Measurements from ENCODE around the gene FAM47B.

The FAM47B gene

DNA sequence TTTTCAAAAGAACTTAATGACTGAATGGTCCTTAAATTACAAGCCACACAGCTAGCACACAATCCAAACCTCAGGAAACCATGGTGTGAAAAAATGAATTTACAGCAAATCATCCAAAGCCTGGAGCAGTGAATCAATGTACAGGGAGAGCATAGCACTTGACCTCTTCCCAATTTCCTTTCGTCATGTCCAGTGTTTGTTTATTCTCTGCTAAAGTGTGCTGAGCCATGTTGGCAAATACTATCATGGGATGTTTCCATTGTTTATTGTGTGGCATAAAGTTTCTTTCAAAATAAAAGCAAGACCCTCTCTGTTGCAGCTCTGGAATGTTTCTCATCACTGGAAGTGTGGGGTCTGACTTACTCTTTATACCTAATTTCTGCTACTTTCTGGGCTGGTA, 25.4 kb upstream of the FAM47B start:
- Histone ChIP-seq H3K9me3 (ENCODE audit: insufficient read depth, low read length, severe bottlenecking) (no peaks in the 10 kb centered on the region), H3K4me3 (ENCODE audit: low read depth in 1 of 2, low read length in 2 of 2) (no peak overlapping the region), H3K4me2 (ENCODE audit: insufficient read depth, low read length) (no peak overlapping the region), H3K4me1 (ENCODE audit: insufficient read depth, low read length) (no peaks in the 10 kb centered on the region), H3K36me3 (ENCODE audit: insufficient read depth, low read length) (no peaks in the 10 kb centered on the region), H3K9ac (ENCODE audit: low read depth, low read length) (no peak overlapping the region), H3K27ac (ENCODE audit: low read length) (no peak overlapping the region), H3K79me2 (ENCODE audit: insufficient read depth, low read length) (no peaks in the 10 kb centered on the region), H4K20me1 (ENCODE audit: insufficient read depth, low read length) (no peaks in the 10 kb centered on the region), H3K27me3 (ENCODE audit: insufficient read depth, low read length, poor library complexity) (no peaks in the 10 kb centered on the region), H2AFZ (ENCODE audit: low read depth, low read length) (no peak overlapping the region)
- TF ChIP-seq, protein P1, sequence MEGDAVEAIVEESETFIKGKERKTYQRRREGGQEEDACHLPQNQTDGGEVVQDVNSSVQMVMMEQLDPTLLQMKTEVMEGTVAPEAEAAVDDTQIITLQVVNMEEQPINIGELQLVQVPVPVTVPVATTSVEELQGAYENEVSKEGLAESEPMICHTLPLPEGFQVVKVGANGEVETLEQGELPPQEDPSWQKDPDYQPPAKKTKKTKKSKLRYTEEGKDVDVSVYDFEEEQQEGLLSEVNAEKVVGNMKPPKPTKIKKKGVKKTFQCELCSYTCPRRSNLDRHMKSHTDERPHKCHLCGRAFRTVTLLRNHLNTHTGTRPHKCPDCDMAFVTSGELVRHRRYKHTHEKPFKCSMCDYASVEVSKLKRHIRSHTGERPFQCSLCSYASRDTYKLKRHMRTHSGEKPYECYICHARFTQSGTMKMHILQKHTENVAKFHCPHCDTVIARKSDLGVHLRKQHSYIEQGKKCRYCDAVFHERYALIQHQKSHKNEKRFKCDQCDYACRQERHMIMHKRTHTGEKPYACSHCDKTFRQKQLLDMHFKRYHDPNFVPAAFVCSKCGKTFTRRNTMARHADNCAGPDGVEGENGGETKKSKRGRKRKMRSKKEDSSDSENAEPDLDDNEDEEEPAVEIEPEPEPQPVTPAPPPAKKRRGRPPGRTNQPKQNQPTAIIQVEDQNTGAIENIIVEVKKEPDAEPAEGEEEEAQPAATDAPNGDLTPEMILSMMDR (IDR thresholded peaks at IDR 0.05; ENCODE audit: borderline replicate concordance, extremely low read depth, low read length, poor library complexity, severe bottlenecking) = no peak
- TF ChIP-seq EZH2 (IDR thresholded peaks at IDR 0.05; ENCODE audit: borderline replicate concordance, low read depth, low read length, severe bottlenecking) = no peak
- ATAC-seq (ENCODE audit: insufficient read depth, low read depth) (no peak), DNase-seq (no peak)

DNA sequence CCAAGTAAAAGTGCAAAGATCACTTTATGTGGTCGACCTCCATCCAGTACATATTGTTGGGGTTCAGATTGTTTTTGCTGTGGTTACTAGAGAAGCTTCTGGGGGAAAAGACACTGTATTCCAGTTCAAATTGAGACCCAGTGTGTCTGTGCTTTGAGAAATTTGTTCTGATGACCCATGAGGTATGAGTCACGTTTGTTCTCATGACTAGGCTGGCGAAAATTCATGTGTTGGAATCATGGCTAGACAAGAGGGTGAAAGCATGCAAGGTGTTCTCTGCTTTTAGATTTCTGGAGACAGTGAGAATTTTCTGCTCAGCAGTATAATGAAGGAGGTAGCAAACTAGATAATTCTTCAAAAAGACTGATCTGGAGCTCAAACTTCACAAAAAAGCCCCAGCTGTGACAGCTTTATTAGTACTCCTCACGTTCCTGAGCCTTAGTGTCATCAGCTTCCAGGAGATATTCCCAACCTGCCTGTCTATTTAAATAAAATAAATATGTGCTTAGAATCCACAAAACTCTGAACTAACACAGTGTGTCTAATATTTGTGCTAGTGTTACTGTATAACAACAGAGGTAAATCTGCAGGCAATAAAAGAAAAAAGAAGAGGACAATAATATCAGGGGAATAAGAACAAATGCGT, 24.4 kb upstream of the FAM47B start:
- H3K27ac ChIP-seq (ENCODE audit: low read length) = no peak overlapping the region
- H2AFZ ChIP-seq (ENCODE audit: low read depth, low read length) = no peak overlapping the region
- no peaks in the 10 kb centered on the region for H3K9me3 ChIP-seq (ENCODE audit: insufficient read depth, low read length, severe bottlenecking)
- H3K4me3 ChIP-seq (ENCODE audit: low read depth in 1 of 2, low read length in 2 of 2) = no peak overlapping the region
- H3K4me2 ChIP-seq (ENCODE audit: insufficient read depth, low read length) = no peak overlapping the region
- no peaks in the 10 kb centered on the region for H3K27me3 ChIP-seq (ENCODE audit: insufficient read depth, low read length, poor library complexity)
- no peaks in the 10 kb centered on the region for H3K79me2 ChIP-seq (ENCODE audit: insufficient read depth, low read length)
- no peaks in the 10 kb centered on the region for H3K36me3 ChIP-seq (ENCODE audit: insufficient read depth, low read length)
- DNase-seq (no peak), ATAC-seq (ENCODE audit: insufficient read depth, low read depth) (no peak)
- no peak overlapping the region for H3K9ac ChIP-seq (ENCODE audit: low read depth, low read length)
- no peaks in the 10 kb centered on the region for H3K4me1 ChIP-seq (ENCODE audit: insufficient read depth, low read length)
- TF ChIP-seq, protein P1 (IDR thresholded peaks at IDR 0.05; ENCODE audit: borderline replicate concordance, extremely low read depth, low read length, poor library complexity, severe bottlenecking) = no peak
- TF ChIP-seq EZH2 (IDR thresholded peaks at IDR 0.05; ENCODE audit: borderline replicate concordance, low read depth, low read length, severe bottlenecking) = no peak
- no peaks in the 10 kb centered on the region for H4K20me1 ChIP-seq (ENCODE audit: insufficient read depth, low read length)

DNA sequence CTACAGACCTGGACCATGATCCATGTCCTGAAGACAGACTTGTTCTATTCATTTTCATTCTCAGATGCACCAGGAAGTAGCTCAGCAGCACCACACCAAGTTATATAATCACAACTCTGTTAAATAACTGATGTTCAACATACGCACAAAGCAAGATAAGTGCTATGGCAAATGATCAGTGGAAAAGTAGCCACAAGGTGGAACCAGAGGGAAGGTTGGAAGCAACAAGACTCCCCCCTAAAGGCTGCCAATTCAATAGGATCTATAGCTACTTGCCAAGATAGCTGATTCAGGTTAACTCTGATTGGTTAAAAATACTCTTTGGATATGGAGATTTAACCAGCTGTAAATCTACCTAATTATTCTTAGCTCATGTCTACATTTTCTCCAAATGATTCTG, 23.7 kb upstream of the FAM47B start:
- Histone ChIP-seq H3K27me3 (ENCODE audit: insufficient read depth, low read length, poor library complexity) (no peaks in the 10 kb centered on the region), H3K36me3 (ENCODE audit: insufficient read depth, low read length) (no peaks in the 10 kb centered on the region), H3K79me2 (ENCODE audit: insufficient read depth, low read length) (no peaks in the 10 kb centered on the region), H3K9ac (ENCODE audit: low read depth, low read length) (no peak overlapping the region), H3K4me3 (ENCODE audit: low read depth in 1 of 2, low read length in 2 of 2) (no peak overlapping the region), H4K20me1 (ENCODE audit: insufficient read depth, low read length) (no peaks in the 10 kb centered on the region), H3K4me2 (ENCODE audit: insufficient read depth, low read length) (no peak overlapping the region), H3K9me3 (ENCODE audit: insufficient read depth, low read length, severe bottlenecking) (no peaks in the 10 kb centered on the region), H2AFZ (ENCODE audit: low read depth, low read length) (no peak overlapping the region), H3K27ac (ENCODE audit: low read length) (no peak overlapping the region), H3K4me1 (ENCODE audit: insufficient read depth, low read length) (no peaks in the 10 kb centered on the region)
- TF ChIP-seq, protein P1 (IDR thresholded peaks at IDR 0.05; ENCODE audit: borderline replicate concordance, extremely low read depth, low read length, poor library complexity, severe bottlenecking) = peak; percentile 15
- no peak for TF ChIP-seq EZH2 (IDR thresholded peaks at IDR 0.05; ENCODE audit: borderline replicate concordance, low read depth, low read length, severe bottlenecking)
- DNase-seq = no peak
- ATAC-seq (ENCODE audit: insufficient read depth, low read depth) = no peak

Data from DND-41 (cell line).